HepG2 (cell line): ENCODE data around the gene ERBB4. TPM values are rescaled to one million over a fixed set of nuclear protein-coding genes. Genes with fewer than 3 reads are reported as not detected.
"Not testable (repeated sequence)": the region's sequence is repeated elsewhere in the genome, so short reads cannot be mapped to it uniquely, and the experiment has no call there.

Experiments used
- ATAC-seq: fragments of 200-7000 bp; cut with Tn5 transposase; 3 replicates; pipeline ENCODE4 v1.9.1; 2020; ENCODE audit warnings: mild to moderate bottlenecking, moderate library complexity
- BruUV-seq: library from RNA; stranded (reverse); fragments of 400-500 nt; replicated peaks from 2 replicates; lab custom pipeline; 2021; lab: Mats Ljungman, UMichigan
- CTCF ChIA-PET: fragments of 300-600 bp; formaldehyde crosslinking; extraction: SDS; loops from one replicate; lab custom pipeline; 2021; ENCODE audit warnings: low total read pairs, inconsistent platforms, low intra/inter-chr PET ratio; lab: Yijun Ruan, JAX
- POLR2A ChIA-PET: fragments of 350-600 bp; sonication (Branson Sonifier 250); formaldehyde crosslinking; loops from one replicate; lab custom pipeline; 2020; ENCODE audit warnings: antibody characterized with exemption, inconsistent platforms; lab: Yijun Ruan, JAX
- DNase-seq: peaks from one replicate; pipeline ENCODE4 v3.0.0-alpha.2; 2015; ENCODE audit warnings: low spot score
- FAIRE-seq: peaks from 3 replicates; lab custom pipeline; 2011; peaks lifted over from hg19 to GRCh38; lab: Jason Lieb, UNC
- H2AFZ ChIP-seq: one replicate; pipeline ENCODE4 v1.6.1; 2011; ENCODE audit warnings: low read length, inconsistent platforms
- H3K27ac ChIP-seq: fragments of 300-600 bp; 3 replicates; pipeline ENCODE4 v1.8.0; 2011; ENCODE audit warnings: mixed run types, mild to moderate bottlenecking, mixed read lengths, low read length, inconsistent platforms; ENCODE audit not compliant: insufficient read depth; ENCODE audit errors: extremely low read length
- H3K27me3 ChIP-seq, 2 experiments: fragments of 200-600 bp in 1 of 2; 2 replicates in 1 of 2; 3 replicates in 1 of 2; pipeline versions ENCODE4 v1.6.0 to v1.8.0; 2011; ENCODE audit warnings: low read length in 2 of 2, mild to moderate bottlenecking in 2 of 2, moderate library complexity in 2 of 2, inconsistent platforms in 1 of 2; ENCODE audit not compliant: insufficient read depth in 2 of 2, control insufficient read depth in 1 of 2
- H3K36me3 ChIP-seq, 2 experiments: fragments of 200-600 bp in 1 of 2; replicated peaks in 1 of 2; 2 replicates in 1 of 2; 3 replicates in 1 of 2; pipeline versions ENCODE4 v1.5.1 to v1.8.0; 2011; ENCODE audit warnings: low read length in 2 of 2, inconsistent platforms in 1 of 2; ENCODE audit not compliant: insufficient read depth in 2 of 2, control insufficient read depth in 1 of 2
- H3K4me1 ChIP-seq: 2 replicates; pipeline ENCODE4 v1.5.1; 2012; ENCODE audit warnings: low read length, inconsistent platforms; ENCODE audit not compliant: insufficient read depth
- H3K4me2 ChIP-seq: 2 replicates; pipeline ENCODE4 v1.6.0; 2011; ENCODE audit warnings: low read depth, low read length, inconsistent platforms
- H3K4me3 ChIP-seq, 3 experiments: fragments of 200-600 bp in 1 of 3; sonication (generic), shearing (Covaris generic) in 1 of 3; replicated peaks in 1 of 3; 2 replicates each; pipeline ENCODE4 v1.5.1; 2011 to 2016; ENCODE audit warnings: low read length in 3 of 3, inconsistent platforms in 2 of 3, low read depth in 2 of 3, mild to moderate bottlenecking in 2 of 3, control low read depth in 1 of 3, mixed read lengths in 1 of 3; ENCODE audit not compliant: insufficient read depth in 1 of 3
- H3K79me2 ChIP-seq: one replicate; pipeline ENCODE4 v1.6.1; 2011; ENCODE audit warnings: low read length, inconsistent platforms; ENCODE audit not compliant: insufficient read depth
- H3K9ac ChIP-seq: 2 replicates; pipeline ENCODE4 v1.6.0; 2011; ENCODE audit warnings: mild to moderate bottlenecking, low read depth, low read length, inconsistent platforms; ENCODE audit not compliant: insufficient read depth
- H3K9me3 ChIP-seq: 2 replicates; pipeline ENCODE4 v1.5.1; 2012; ENCODE audit warnings: mild to moderate bottlenecking, low read length
- H4K20me1 ChIP-seq: 2 replicates; pipeline ENCODE4 v1.6.0; 2011; ENCODE audit warnings: inconsistent platforms, mild to moderate bottlenecking, low read length, moderate library complexity; ENCODE audit not compliant: insufficient read depth
- GPBP1L1 ChIP-seq: sonication (generic); formaldehyde crosslinking; IDR thresholded peaks from 2 replicates; pipeline ENCODE4 v1.5.0; 2020; ENCODE audit warnings: mild to moderate bottlenecking, missing genetic modification reagents
- JUNB ChIP-seq: sonication (generic); formaldehyde crosslinking; IDR thresholded peaks from 2 replicates; pipeline ENCODE4 v1.8.0; 2022; ENCODE audit warnings: missing genetic modification reagents, mild to moderate bottlenecking, borderline replicate concordance
- KDM2A ChIP-seq: sonication (generic); formaldehyde crosslinking; IDR thresholded peaks from 2 replicates; pipeline ENCODE4 v1.4.0; 2020; ENCODE audit warnings: low read depth, missing genetic modification reagents, borderline replicate concordance
- MNT ChIP-seq: fragments of 450-650 bp; IDR thresholded peaks from 2 replicates; pipeline ENCODE4 v1.6.1; 2016
- NPAS2 ChIP-seq: sonication (generic); formaldehyde crosslinking; IDR thresholded peaks from 2 replicates; pipeline ENCODE4 v1.8.0; 2022; ENCODE audit warnings: mild to moderate bottlenecking, missing genetic modification reagents, borderline replicate concordance
- STAT5B ChIP-seq: sonication (generic); formaldehyde crosslinking; IDR thresholded peaks from 2 replicates; pipeline ENCODE4 v1.4.0; 2020; ENCODE audit warnings: missing genetic modification reagents
- ZBTB42 ChIP-seq: sonication (generic); formaldehyde crosslinking; IDR thresholded peaks from 2 replicates; pipeline ENCODE4 v1.5.0; 2020; ENCODE audit warnings: mild to moderate bottlenecking, missing genetic modification reagents
- ZNF34 ChIP-seq: sonication (generic); formaldehyde crosslinking; IDR thresholded peaks from 2 replicates; pipeline ENCODE4 v1.4.0; 2020; ENCODE audit warnings: mild to moderate bottlenecking, missing genetic modification reagents, borderline replicate concordance
- ZNF446 ChIP-seq: sonication (generic); formaldehyde crosslinking; IDR thresholded peaks from 2 replicates; pipeline ENCODE4 v1.5.0; 2020; ENCODE audit warnings: mild to moderate bottlenecking, missing genetic modification reagents
- ZNF737 ChIP-seq: sonication (generic); formaldehyde crosslinking; IDR thresholded peaks from 2 replicates; pipeline ENCODE4 v1.5.0; 2020; ENCODE audit warnings: missing genetic modification reagents, mild to moderate bottlenecking, borderline replicate concordance
- ZSCAN29 ChIP-seq: sonication (generic); formaldehyde crosslinking; conservative IDR thresholded peaks from 2 replicates; pipeline ENCODE4 v1.4.0; 2020; ENCODE audit warnings: mild to moderate bottlenecking, missing genetic modification reagents
- WGBS: methylation state at CpG from one replicate; pipeline ENCODE4 v1.1.6; 2017; ENCODE audit warnings: low lambda C conversion rate; 5-methylcytosine and 5-hydroxymethylcytosine counted together
- in situ Hi-C: cut with HindIII; loops from 2 replicates; pipeline ENCODE4 v1.10.0; 2017; ENCODE audit warnings: low pct_unique_long_range_greater_than_20kb; ENCODE audit not compliant: extremely low pct_ligation_motif_present
- intact Hi-C: fragments of 100-400 bp; cut with micrococcal nuclease; formaldehyde crosslinking; loops from one replicate; pipeline ENCODE4 v1.10.0; 2022; ENCODE audit not compliant: unreplicated experiment
- polyA plus RNA-seq, 8 experiments: library from polyadenylated mRNA; depleted of rRNA in 3 of 8; stranded (reverse) in 7 of 8; unstranded in 1 of 8; fragments of >200 nt; fragmentation: Illumina TruSeq in 4 of 8; extraction: Trizol in 4 of 8; gene quantifications; 2 replicates each; pipeline versions ENCODE4 v1.2.1 to v1.2.3, GENCODE V29; 2011 to 2016; ENCODE audit warnings: low read depth in 4 of 8, missing spikeins in 1 of 8, mixed read lengths in 1 of 8; ENCODE audit not compliant: insufficient read depth in 1 of 8
- total RNA-seq, 5 experiments: library from RNA; depleted of rRNA; stranded (reverse); fragments of >200 nt; fragmentation: Illumina TruSeq; extraction: Trizol; gene quantifications; 2 replicates each; pipeline ENCODE4 v1.2.3, GENCODE V29; 2016; ENCODE audit warnings: low read depth in 1 of 5

ERBB4 gene
- total and polyA plus RNA-seq, 2 of the 13 experiments (the other 11 are each of a cell fraction or from before 2014, with no cell fraction given), result not detected

- H3K27ac ChIP-seq, result no peak overlapping the region
- WGBS, result 0% methylated on average over 1 of the region's 1 CpG
- no peak for FAIRE-seq
Observed at GRCh38 chr2:212193056-212193455, 345.5 kb downstream of the ERBB4 start.

GRCh38 chr2:212191438-212191837, 347.2 kb downstream of the ERBB4 start:
- H3K4me2 ChIP-seq, H3K4me1 ChIP-seq, DNase-seq, ATAC-seq, FAIRE-seq, H3K4me3 ChIP-seq, H4K20me1 ChIP-seq, H3K36me3 ChIP-seq: not testable (repeated sequence)
- TF ChIP-seq MNT, result peak; percentile 91
- TF ChIP-seq, all 625 proteins: peak for 1; not testable (repeated sequence) for 624
- H3K9ac ChIP-seq, H2AFZ ChIP-seq, H3K27me3 ChIP-seq, H3K9me3 ChIP-seq, H3K79me2 ChIP-seq, BruUV-seq, intact Hi-C loops, POLR2A ChIA-PET, CTCF ChIA-PET, H3K27ac ChIP-seq, in situ Hi-C loops: not testable (repeated sequence)
- 38% methylated on average over 8 of the region's 8 CpGs for WGBS

More at GRCh38 chr2:212193056-212193455, 345.5 kb downstream of the ERBB4 start:
- ChIA-PET CTCF (no interaction called here), POLR2A (no interaction called here)
- H3K9ac ChIP-seq, result no peak overlapping the region
- in situ Hi-C loops, result no loop called here
- intact Hi-C loops, result no loop called here
- H3K4me3 ChIP-seq, result no peak overlapping the region
- H3K79me2 ChIP-seq, result no peaks in the 10 kb centered on the region
- no peaks in the 10 kb centered on the region for H3K36me3 ChIP-seq
- DNase-seq, result no peak
- no peak for ATAC-seq
- no TSS peak for BruUV-seq
- H3K27me3 ChIP-seq, result no peaks in the 10 kb centered on the region
- no peak for TF ChIP-seq GPBP1L1 (CRISPR knock-in tag)
- TF ChIP-seq JUNB (CRISPR knock-in tag), result no peak
- TF ChIP-seq ZNF34 (CRISPR knock-in tag), result no peak
- no peak for TF ChIP-seq ZNF737 (CRISPR knock-in tag)
- TF ChIP-seq STAT5B (CRISPR knock-in tag), result no peak
- TF ChIP-seq NPAS2 (CRISPR knock-in tag), result no peak
- TF ChIP-seq ZSCAN29, result no peak
- TF ChIP-seq ZBTB42 (CRISPR knock-in tag), result no peak
- no peak for TF ChIP-seq ZNF446 (CRISPR knock-in tag)
- no peak for TF ChIP-seq KDM2A (CRISPR knock-in tag)
- TF ChIP-seq, all 625 proteins: peak for 0
- H2AFZ ChIP-seq, result no peak overlapping the region
- no peaks in the 10 kb centered on the region for H3K4me1 ChIP-seq
- H3K4me2 ChIP-seq, result no peak overlapping the region
- H4K20me1 ChIP-seq, result no peaks in the 10 kb centered on the region
- no peaks in the 10 kb centered on the region for H3K9me3 ChIP-seq
